Posterior vena cava (tissue), 2 donors: ENCODE results near the gene RHBDD3. TPM values are rescaled to one million over a fixed set of nuclear protein-coding genes. Genes with fewer than 3 reads are reported as not detected.

Experiments used
- DNase-seq: peaks from one replicate; pipeline ENCODE4 v3.0.0-alpha.2; 2020; ENCODE audit warnings: low spot score
- intact Hi-C, 2 donors: fragments of 100-400 bp; cut with DNase I; formaldehyde crosslinking; loops; one replicate each; pipeline versions ENCODE4 v1.14.1 to v1.14.2; 2022 to 2023
- long read RNA-seq, 2 donors: library from polyadenylated mRNA; unstranded; transcript quantifications; one replicate each; pipeline ENCODE4 v2.0.0, GENCODE V29; 2020 to 2021
- total RNA-seq, 2 donors: library from RNA; stranded (reverse); fragmentation: NEBNext Ultra II Directional; extraction: Animal tissue kit (Norgen Biotek cat#: 25700); gene quantifications; one replicate each; pipeline ENCODE4 v1.2.1, GENCODE V29; 2021
- donor health status: DM: yes; HTN: yes; CAD: no.
- donor health status: DM: yes; HTN: yes; CAD: no.

RHBDD3 gene
- 10 to 100 TPM; 11.8 to 17.6 TPM for total RNA-seq
- long read RNA-seq, donor 1, partial matches to known transcripts, result 2 of 10 reads
- long read RNA-seq, donor 1, other reads (novel, unspliced or antisense), result 4 of 10 reads
- long read RNA-seq, donor 2, transcript RHBDD3-201 (7 exons, 1,794 nt), result major isoform, 33 of 63 reads
- long read RNA-seq, donor 2, transcript RHBDD3-206 (3 exons, 999 nt), result minor isoform, 9 of 63 reads
- long read RNA-seq, donor 2, partial matches to known transcripts, result 5 of 63 reads
- long read RNA-seq, donor 2, other reads (novel, unspliced or antisense), result 14 of 63 reads

GRCh38 chr22:29267858-29268510 lies at the start of gene RHBDD3, which contains the start of gene EWSR1:
Gene RHBDD3 (minus strand): TSS chr22:29267981. CDS start chr22:29265626, 2,355 bp downstream.
Gene EWSR1 (plus strand): TSS chr22:29268268. CDS start chr22:29268337, 69 bp downstream.
- intact Hi-C loops, result no loop called here
- DNase-seq, result peak; percentile 99

- no peak for DNase-seq
- intact Hi-C loops, result no loop called here
Observed at GRCh38 chr22:29316141-29316828, 48.5 kb upstream of the RHBDD3 start.

GRCh38 chr22:29315286-29316140 lies 47.7 kb upstream of the RHBDD3 start, which contains the start of gene RASL10A:
Gene RASL10A (minus strand): TSS chr22:29315697. CDS start chr22:29315246, 451 bp downstream.
- DNase-seq, result no peak

GRCh38 chr22:29314537-29315285 lies 46.9 kb upstream of the RHBDD3 start:
- no peak for DNase-seq
- intact Hi-C loops, result no loop called here

More at GRCh38 chr22:29315286-29316140, 47.7 kb upstream of the RHBDD3 start, which contains the start of gene RASL10A:
- intact Hi-C loops, result no loop called here

- peak; percentile 78 for DNase-seq
- intact Hi-C loops, result no loop called here
Observed at GRCh38 chr22:29313576-29314466, 46.0 kb upstream of the RHBDD3 start.

- peak; percentile 87 for DNase-seq
- intact Hi-C loops, result no loop called here
Observed at GRCh38 chr22:29313126-29313575, 45.4 kb upstream of the RHBDD3 start.

- peak; percentile 80 for DNase-seq
- intact Hi-C loops, result no loop called here
Observed at GRCh38 chr22:29312218-29313125, 44.7 kb upstream of the RHBDD3 start.

GRCh38 chr22:29311464-29312217 lies 43.9 kb upstream of the RHBDD3 start:
- DNase-seq, result peak; percentile 86
- intact Hi-C loops, result no loop called here

- intact Hi-C loops, result no loop called here
- DNase-seq, result peak; percentile 98
Observed at GRCh38 chr22:29310863-29311339, 43.1 kb upstream of the RHBDD3 start.

- DNase-seq, result peak; percentile 76
Observed at GRCh38 chr22:29310065-29310862, 42.5 kb upstream of the RHBDD3 start.

GRCh38 chr22:29309332-29310064 lies 41.7 kb upstream of the RHBDD3 start:
- intact Hi-C loops, result no loop called here
- peak; percentile 84 for DNase-seq

More at GRCh38 chr22:29310065-29310862, 42.5 kb upstream of the RHBDD3 start:
- intact Hi-C loops, result no loop called here

GRCh38 chr22:29308791-29309262 lies 41.0 kb upstream of the RHBDD3 start:
- DNase-seq, result peak; percentile 81
- intact Hi-C loops, result no loop called here

- intact Hi-C loops, result no loop called here
- DNase-seq, result peak; percentile 82
Observed at GRCh38 chr22:29308148-29308790, 40.5 kb upstream of the RHBDD3 start.
